Endothelial cell (in vitro differentiated cells): ENCODE data around the gene KDM4C. TPM values are rescaled to one million over a fixed set of nuclear protein-coding genes. Genes with fewer than 3 reads are reported as not detected.

Source experiments
- DNase-seq: peaks from one replicate; pipeline ENCODE4 v3.0.0; 2021; ENCODE audit warnings: low spot score
- H3K27ac Mint-ChIP-seq: one replicate; pipeline ENCODE4 v1.8.0; 2021; ENCODE audit warnings: mixed read lengths, inconsistent platforms; ENCODE audit not compliant: unreplicated experiment
- H3K27me3 Mint-ChIP-seq: one replicate; pipeline ENCODE4 v1.8.0; 2021; ENCODE audit warnings: mild to moderate bottlenecking, moderate library complexity, mixed read lengths, inconsistent platforms; ENCODE audit not compliant: unreplicated experiment
- H3K36me3 Mint-ChIP-seq: one replicate; pipeline ENCODE4 v1.8.0; 2021; ENCODE audit warnings: mild to moderate bottlenecking, low read depth, mixed read lengths, inconsistent platforms; ENCODE audit not compliant: unreplicated experiment
- H3K4me1 Mint-ChIP-seq: one replicate; pipeline ENCODE4 v1.8.0; 2021; ENCODE audit warnings: mild to moderate bottlenecking, mixed read lengths, inconsistent platforms; ENCODE audit not compliant: unreplicated experiment
- H3K4me3 Mint-ChIP-seq: one replicate; pipeline ENCODE4 v1.8.0; 2021; ENCODE audit warnings: mild to moderate bottlenecking, mixed read lengths, inconsistent platforms; ENCODE audit not compliant: unreplicated experiment
- H3K9me3 Mint-ChIP-seq: one replicate; pipeline ENCODE4 v1.8.0; 2021; ENCODE audit warnings: mixed read lengths, inconsistent platforms; ENCODE audit not compliant: unreplicated experiment
- CTCF ChIP-seq: fragments of 200-600 bp; sonication (generic); IDR thresholded peaks from one replicate; pipeline ENCODE4 v1.5.0; 2021; ENCODE audit warnings: antibody characterized with exemption; ENCODE audit not compliant: unreplicated experiment
- total RNA-seq: library from RNA; stranded (reverse); fragmentation: NEBNext Ultra II Directional; extraction: Animal tissue kit (Norgen Biotek cat#: 25700); gene quantifications from one replicate; pipeline ENCODE4 v1.2.1, GENCODE V29; 2021; ENCODE audit not compliant: unreplicated experiment

KDM4C gene
- total RNA-seq, 1 donor from 2014 or later, result 21.0 TPM

- H3K9me3 Mint-ChIP-seq, result no peaks in the 10 kb centered on the region
- H3K36me3 Mint-ChIP-seq, result no peaks in the 10 kb centered on the region
- H3K4me3 Mint-ChIP-seq, result no peak overlapping the region
- H3K27me3 Mint-ChIP-seq, result no peaks in the 10 kb centered on the region
- no peak overlapping the region for H3K27ac Mint-ChIP-seq
- no peak for DNase-seq
- no peak for TF ChIP-seq CTCF
- H3K4me1 Mint-ChIP-seq, result no peaks in the 10 kb centered on the region
Measured at GRCh38 chr9:7071916-7072315, 314.1 kb downstream of the KDM4C start.

GRCh38 chr9:7073706-7074105 lies 315.9 kb downstream of the KDM4C start:
- Mint-ChIP-seq H3K9me3 (no peaks in the 10 kb centered on the region), H3K4me3 (no peak overlapping the region), H3K27me3 (no peaks in the 10 kb centered on the region), H3K4me1 (no peaks in the 10 kb centered on the region), H3K27ac (no peak overlapping the region), H3K36me3 (no peaks in the 10 kb centered on the region)
- DNase-seq, result no peak
- no peak for TF ChIP-seq CTCF

GRCh38 chr9:7075154-7075553 lies 317.4 kb downstream of the KDM4C start:
- Mint-ChIP-seq H3K4me1 (no peaks in the 10 kb centered on the region), H3K27ac (no peak overlapping the region), H3K36me3 (no peaks in the 10 kb centered on the region), H3K9me3 (no peaks in the 10 kb centered on the region), H3K4me3 (no peak overlapping the region), H3K27me3 (no peaks in the 10 kb centered on the region)
- no peak for DNase-seq
- TF ChIP-seq CTCF, result no peak

DNA sequence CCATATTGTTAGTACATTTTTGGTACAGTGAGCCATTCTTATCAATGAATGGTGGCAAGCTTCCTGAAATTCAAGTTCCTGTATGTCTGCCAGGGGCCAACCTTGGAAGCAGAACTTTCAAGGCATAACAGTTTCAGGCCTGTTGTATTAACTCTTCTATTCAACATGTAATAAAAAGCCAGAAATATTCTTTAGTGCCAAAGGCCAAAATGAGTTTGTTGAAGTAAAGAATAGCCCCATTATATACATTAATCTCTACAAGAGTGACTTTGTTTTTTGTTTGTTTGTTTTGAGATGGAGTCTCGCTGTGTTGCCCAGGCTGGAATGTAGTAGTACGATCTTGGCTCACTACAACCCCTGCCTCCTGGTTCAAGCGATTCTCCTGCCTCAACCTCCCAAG lies 321.3 kb downstream of the KDM4C start:
- H3K36me3 Mint-ChIP-seq, result peaks cover 4% of the 10 kb centered on the region
- no peak overlapping the region for H3K4me3 Mint-ChIP-seq
- H3K27me3 Mint-ChIP-seq, result no peaks in the 10 kb centered on the region
- no peak for DNase-seq
- no peak for TF ChIP-seq CTCF
- no peak overlapping the region for H3K27ac Mint-ChIP-seq
- H3K9me3 Mint-ChIP-seq, result no peaks in the 10 kb centered on the region
- H3K4me1 Mint-ChIP-seq, result peaks cover 4% of the 10 kb centered on the region

GRCh38 chr9:7081065-7081600 lies 323.4 kb downstream of the KDM4C start:
- Mint-ChIP-seq H3K27me3 (no peaks in the 10 kb centered on the region), H3K27ac (no peak overlapping the region), H3K4me3 (no peak overlapping the region), H3K9me3 (no peaks in the 10 kb centered on the region), H3K4me1 (peaks cover 4% of the 10 kb centered on the region), H3K36me3 (peaks cover 4% of the 10 kb centered on the region)
- no peak for TF ChIP-seq CTCF
- DNase-seq, result no peak
